RCC 7860 (cell line): ENCODE measurements around the gene LYL1.
A peak's percentile ranks its signal among the peaks of the same experiment; 100 is the strongest.

Source experiments
- DNase-seq: peaks from one replicate; pipeline ENCODE4 v3.0.0-alpha.2; 2015; ENCODE audit warnings: low spot score
- FAIRE-seq: peaks from 2 replicates; lab custom pipeline; 2012; peaks lifted over from hg19 to GRCh38; lab: Jason Lieb, UNC

The LYL1 gene

DNA sequence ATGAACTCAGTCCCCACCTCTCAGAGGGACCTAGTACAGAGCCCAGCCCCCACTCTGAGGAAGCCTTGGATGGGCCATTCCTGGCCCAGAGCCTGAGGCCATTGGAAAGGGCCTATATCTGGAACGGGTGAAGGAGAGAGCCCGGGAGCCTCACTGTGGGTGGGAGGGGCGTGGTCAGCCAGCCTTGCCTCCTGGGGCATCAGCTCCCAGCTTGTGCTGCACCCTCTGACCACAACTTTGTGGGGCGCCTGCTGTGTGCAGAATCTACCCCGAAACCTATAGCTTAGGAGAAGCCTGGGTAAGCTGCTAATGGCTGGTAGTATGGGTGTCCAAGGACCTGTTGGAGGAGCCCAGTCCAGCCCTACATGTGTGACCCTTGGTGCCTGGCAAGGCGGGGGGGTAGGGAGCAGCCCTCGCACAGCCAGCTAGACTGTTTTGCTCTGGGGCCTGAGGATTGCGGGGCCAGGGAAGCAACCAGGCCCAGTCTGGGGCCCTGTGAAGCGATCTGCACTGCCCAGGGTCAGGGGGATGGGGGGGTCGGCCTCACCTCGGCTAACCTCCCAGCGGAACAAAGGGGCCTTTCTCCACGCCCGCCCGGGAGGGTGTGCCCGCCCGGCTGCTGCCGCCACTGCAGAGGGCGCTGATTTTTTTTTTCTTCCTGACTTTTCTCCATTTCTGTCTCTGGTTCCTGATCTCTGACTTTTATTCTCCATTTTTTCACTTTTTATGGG lies 42.3 kb downstream of the LYL1 start:
- no peak for FAIRE-seq
- DNase-seq = no peak

GRCh38 chr19:13058951-13059660 lies 43.6 kb downstream of the LYL1 start:
- FAIRE-seq = no peak
- no peak for DNase-seq

DNA sequence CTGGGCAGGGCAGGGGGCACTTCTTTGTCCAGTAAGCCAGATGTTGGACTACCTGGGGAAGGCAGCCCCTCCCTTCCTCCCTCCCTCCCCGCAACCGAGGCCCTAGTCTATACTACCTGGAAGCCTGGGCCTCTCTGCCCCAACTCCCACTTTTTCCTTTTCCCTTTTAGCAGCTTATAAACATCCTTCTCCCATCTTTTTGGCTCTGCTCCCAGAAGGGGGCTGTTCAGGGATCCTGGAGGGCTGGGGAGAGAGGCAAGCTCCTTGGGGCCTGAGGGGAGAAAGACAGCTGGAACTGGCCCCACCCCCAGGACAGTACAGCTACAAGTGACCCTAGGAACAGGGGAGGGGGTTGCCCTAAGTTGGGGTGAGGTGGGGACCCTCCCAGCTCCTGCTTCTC lies 44.9 kb downstream of the LYL1 start:
- no peak for FAIRE-seq

GRCh38 chr19:13057147-13057572 lies 45.5 kb downstream of the LYL1 start:
- FAIRE-seq (no peak), DNase-seq (no peak)

More for the DNA sequence above, 44.9 kb downstream of the LYL1 start:
- DNase-seq = no peak

DNA sequence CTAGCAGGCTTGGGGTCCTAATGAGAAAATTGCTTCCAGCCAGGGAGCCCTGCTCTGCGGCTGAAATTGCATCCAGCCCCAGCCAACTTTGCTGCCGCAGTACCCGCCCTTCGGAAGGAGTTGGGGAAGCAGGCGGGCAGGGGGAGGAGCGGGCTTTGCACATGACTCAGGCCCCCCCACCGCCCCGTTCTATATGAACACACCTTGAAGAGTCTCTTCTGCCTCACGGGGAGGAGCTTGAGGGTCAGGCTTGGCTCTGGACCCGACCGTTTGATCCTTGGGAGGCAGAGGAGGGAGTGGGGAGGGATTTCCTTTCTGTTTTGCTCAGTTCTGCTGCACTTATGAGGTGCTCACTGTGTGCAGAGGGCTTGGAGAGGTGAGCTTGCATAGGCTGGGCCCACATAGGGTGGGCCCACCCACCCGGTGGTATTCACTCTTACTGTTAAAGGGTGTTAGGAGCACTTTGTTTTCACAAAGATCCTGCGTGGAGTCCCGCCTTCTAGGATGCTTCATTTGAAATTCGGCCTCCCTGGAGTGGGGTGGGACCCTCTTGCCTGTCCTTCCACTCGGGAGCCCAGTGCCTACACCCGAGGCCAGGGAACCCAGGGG lies 46.5 kb downstream of the LYL1 start:
- FAIRE-seq (peak; percentile 55), DNase-seq (peak; percentile 74)

- FAIRE-seq = no peak
These were observed 47.2 kb downstream of the LYL1 start for GRCh38 chr19:13055213-13056051.

DNA sequence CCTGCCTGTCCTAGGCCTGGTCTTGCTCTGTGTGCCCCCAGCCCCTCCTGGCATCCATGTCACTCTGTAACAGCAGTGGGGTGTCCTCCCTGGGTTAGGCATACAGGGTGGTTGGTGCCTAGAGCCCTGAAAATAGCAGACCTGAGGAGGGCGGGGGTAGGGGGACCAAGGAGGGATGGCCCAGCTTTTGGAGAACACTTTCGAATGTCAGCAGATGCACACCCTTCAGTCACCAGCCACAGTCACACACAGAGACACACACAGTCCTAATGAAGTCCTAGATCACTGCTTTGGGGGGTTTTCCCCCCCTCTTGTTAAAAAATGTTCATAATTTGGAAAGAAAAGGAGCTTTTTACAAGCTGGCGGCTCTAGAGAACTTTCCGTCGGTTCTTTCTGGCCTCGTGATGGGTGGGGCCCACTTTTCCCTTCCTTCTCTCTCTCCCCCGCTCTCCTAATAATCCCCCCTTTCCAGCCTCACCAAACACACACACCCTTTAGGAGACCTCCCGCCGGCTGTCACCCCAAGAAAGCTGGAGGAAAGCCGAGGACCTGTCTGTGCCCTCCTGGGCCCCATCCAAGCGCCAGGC lies 47.9 kb downstream of the LYL1 start:
- DNase-seq (no peak), FAIRE-seq (no peak)

More at GRCh38 chr19:13055213-13056051, 47.2 kb downstream of the LYL1 start:
- DNase-seq = peak; percentile 67

- FAIRE-seq (peak; percentile 90), DNase-seq (peak; percentile 93)
These were observed 48.7 kb downstream of the LYL1 start for GRCh38 chr19:13053761-13054625.

DNA sequence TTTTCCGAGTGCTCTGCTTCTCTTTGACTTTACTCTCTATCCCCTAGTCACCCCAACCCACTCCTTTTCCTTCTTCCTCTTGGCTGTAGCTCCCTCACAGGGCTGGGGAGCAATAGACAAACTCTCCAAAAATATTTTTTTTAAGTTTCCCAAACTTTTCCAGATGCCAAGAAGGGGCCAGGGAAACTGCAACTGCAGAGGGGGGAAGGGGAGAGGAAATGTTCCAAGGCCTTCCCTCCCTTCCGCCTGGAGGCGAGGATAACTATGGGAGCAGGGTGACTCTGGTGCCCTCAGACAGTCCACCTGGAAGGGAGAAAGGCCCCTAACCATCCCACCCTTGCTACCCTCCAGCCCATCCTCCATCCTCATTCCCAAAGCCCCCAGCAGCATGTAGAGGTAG lies 49.4 kb downstream of the LYL1 start:
- no peak for FAIRE-seq
- DNase-seq = no peak

GRCh38 chr19:13052447-13053175 lies 50.0 kb downstream of the LYL1 start:
- FAIRE-seq (no peak), DNase-seq (no peak)

DNA sequence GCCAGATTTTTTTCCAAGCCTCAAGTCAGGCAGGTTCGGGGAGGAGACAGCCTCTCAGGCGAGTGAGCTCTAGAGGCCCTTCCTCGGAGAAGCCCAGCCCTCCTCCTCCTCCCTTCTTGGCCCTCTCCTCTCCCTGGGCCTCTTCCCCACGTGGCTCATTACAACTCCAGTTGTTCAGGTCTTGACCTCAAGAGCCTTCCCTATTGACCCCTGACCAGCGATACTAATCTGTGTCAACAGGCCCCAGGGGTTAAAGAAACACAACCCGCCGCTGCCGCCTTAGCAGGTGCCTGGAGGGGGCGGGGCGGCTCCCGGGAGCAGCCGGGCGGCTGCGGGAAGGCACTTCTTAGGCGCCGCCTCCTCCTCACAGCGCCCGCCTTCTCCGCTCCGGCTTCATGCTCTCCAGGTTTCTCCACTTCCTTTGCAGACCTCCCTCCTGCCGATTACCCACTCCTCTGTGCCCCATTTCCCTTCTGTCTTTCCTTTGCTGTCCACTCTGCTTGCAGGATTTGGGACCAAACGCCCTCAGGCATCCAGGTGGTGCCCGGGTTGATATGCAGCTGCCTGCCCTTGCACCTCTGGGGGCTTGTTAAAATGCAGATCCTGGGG lies 51.0 kb downstream of the LYL1 start:
- DNase-seq (peak; percentile 12), FAIRE-seq (no peak)

GRCh38 chr19:13050274-13050673 lies 52.4 kb downstream of the LYL1 start:
- DNase-seq (no peak), FAIRE-seq (no peak)
